B cell (primary cell): ENCODE data around the gene HLCS.

Experiments
- EZH2 ChIP-seq: IDR thresholded peaks from 2 replicates; pipeline ENCODE4 v1.6.1; 2012; ENCODE audit warnings: borderline replicate concordance, low read depth, mild to moderate bottlenecking, moderate library complexity, low read length; ENCODE audit not compliant: insufficient read depth, poor library complexity, severe bottlenecking
- TF ChIP-seq, protein P1 (sequence below): fragments of 200-600 bp; IDR thresholded peaks from one replicate; pipeline ENCODE4 v1.8.0; 2022; ENCODE audit warnings: antibody characterized with exemption, mild to moderate bottlenecking

DNA sequence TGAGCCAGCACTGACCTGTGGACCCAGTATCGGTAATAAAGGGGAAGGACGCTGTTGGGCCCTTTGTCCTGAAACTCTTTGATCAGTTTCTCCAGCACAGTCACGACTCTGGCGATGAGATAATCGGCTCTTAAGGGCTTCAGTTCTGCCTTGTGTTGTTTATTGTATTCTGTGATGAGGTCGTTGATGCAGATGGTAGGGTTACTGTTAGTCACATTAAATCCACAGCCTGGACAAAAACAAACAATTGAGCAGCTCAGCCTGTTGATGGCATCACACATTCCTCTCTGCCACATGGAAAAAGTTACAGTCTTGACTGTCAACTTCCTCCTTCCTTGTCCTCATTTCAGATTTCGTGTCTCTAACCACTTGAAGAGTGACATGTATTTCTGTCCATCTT, 209.9 kb downstream of the HLCS start:
- TF ChIP-seq, protein P1, sequence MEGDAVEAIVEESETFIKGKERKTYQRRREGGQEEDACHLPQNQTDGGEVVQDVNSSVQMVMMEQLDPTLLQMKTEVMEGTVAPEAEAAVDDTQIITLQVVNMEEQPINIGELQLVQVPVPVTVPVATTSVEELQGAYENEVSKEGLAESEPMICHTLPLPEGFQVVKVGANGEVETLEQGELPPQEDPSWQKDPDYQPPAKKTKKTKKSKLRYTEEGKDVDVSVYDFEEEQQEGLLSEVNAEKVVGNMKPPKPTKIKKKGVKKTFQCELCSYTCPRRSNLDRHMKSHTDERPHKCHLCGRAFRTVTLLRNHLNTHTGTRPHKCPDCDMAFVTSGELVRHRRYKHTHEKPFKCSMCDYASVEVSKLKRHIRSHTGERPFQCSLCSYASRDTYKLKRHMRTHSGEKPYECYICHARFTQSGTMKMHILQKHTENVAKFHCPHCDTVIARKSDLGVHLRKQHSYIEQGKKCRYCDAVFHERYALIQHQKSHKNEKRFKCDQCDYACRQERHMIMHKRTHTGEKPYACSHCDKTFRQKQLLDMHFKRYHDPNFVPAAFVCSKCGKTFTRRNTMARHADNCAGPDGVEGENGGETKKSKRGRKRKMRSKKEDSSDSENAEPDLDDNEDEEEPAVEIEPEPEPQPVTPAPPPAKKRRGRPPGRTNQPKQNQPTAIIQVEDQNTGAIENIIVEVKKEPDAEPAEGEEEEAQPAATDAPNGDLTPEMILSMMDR: no peak
- no peak for TF ChIP-seq EZH2
